ENCODE measurements around the gene PCDH8.

Gene PCDH8, protein sequence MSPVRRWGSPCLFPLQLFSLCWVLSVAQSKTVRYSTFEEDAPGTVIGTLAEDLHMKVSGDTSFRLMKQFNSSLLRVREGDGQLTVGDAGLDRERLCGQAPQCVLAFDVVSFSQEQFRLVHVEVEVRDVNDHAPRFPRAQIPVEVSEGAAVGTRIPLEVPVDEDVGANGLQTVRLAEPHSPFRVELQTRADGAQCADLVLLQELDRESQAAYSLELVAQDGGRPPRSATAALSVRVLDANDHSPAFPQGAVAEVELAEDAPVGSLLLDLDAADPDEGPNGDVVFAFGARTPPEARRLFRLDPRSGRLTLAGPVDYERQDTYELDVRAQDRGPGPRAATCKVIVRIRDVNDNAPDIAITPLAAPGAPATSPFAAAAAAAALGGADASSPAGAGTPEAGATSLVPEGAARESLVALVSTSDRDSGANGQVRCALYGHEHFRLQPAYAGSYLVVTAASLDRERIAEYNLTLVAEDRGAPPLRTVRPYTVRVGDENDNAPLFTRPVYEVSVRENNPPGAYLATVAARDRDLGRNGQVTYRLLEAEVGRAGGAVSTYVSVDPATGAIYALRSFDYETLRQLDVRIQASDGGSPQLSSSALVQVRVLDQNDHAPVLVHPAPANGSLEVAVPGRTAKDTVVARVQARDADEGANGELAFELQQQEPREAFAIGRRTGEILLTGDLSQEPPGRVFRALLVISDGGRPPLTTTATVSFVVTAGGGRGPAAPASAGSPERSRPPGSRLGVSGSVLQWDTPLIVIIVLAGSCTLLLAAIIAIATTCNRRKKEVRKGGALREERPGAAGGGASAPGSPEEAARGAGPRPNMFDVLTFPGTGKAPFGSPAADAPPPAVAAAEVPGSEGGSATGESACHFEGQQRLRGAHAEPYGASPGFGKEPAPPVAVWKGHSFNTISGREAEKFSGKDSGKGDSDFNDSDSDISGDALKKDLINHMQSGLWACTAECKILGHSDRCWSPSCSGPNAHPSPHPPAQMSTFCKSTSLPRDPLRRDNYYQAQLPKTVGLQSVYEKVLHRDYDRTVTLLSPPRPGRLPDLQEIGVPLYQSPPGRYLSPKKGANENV

GRCh38 chr13:52848455-52849195, at the start of gene PCDH8:
PCDH8 (minus strand) TSS chr13:52848640; CDS start chr13:52848436, 204 bp downstream.
- H3K27me3 Mint-ChIP-seq: peaks cover 90% of the 10 kb centered on the region
- H3K4me3 Mint-ChIP-seq: no peak within 1 kb of the TSS
- H3K27ac Mint-ChIP-seq: no peak within 1 kb of the TSS
- H3K9me3 Mint-ChIP-seq: peaks cover 8% of the 10 kb centered on the region
- no peaks in the 10 kb centered on the region for H3K36me3 Mint-ChIP-seq (ENCODE audit: low read depth)
- intact Hi-C loops (cut with micrococcal nuclease): no loop called here
- H3K4me1 Mint-ChIP-seq (ENCODE audit: low read depth): peaks cover 34% of the 10 kb centered on the region

- H3K27ac Mint-ChIP-seq: no peak overlapping the region
- H3K4me3 Mint-ChIP-seq: no peak overlapping the region
- no peaks in the 10 kb centered on the region for H3K36me3 Mint-ChIP-seq (ENCODE audit: low read depth)
- no peaks in the 10 kb centered on the region for H3K9me3 Mint-ChIP-seq
- H3K27me3 Mint-ChIP-seq: peaks cover 13% of the 10 kb centered on the region
- no peaks in the 10 kb centered on the region for H3K4me1 Mint-ChIP-seq (ENCODE audit: low read depth)
- intact Hi-C loops (cut with micrococcal nuclease): loop anchor here (1.0 kb wide), 1 partner anchor 71 kb away; no protein-coding TSS in a partner anchor
Measured at GRCh38 chr13:52896827-52897659, 48.6 kb upstream of the PCDH8 start.

DNA sequence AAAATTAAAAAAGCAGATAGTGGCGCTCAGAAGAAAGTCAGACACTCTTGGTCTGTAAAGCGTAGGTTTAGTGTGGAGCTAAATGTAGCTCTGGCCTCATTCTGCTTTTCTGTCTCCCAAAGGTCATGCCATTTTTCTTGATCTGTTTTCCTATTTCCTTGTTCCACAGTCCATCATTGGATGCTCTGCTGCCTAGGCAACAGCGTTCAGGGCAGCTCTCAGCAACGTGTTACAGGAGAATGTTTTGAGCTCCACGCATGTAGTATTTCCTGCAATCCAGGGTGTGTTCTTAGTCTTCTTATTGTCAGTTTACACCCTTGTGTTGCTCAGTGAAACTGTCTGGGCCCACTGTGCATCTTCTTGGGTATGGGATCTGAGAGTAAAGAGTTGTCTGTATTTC, 46.0 kb upstream of the PCDH8 start:
- Mint-ChIP-seq H3K9me3 (no peaks in the 10 kb centered on the region), H3K4me1 (ENCODE audit: low read depth) (no peaks in the 10 kb centered on the region), H3K4me3 (no peak overlapping the region), H3K27me3 (peaks cover 17% of the 10 kb centered on the region), H3K27ac (no peak overlapping the region), H3K36me3 (ENCODE audit: low read depth) (no peaks in the 10 kb centered on the region)
- intact Hi-C loops (cut with micrococcal nuclease): no loop called here

DNA sequence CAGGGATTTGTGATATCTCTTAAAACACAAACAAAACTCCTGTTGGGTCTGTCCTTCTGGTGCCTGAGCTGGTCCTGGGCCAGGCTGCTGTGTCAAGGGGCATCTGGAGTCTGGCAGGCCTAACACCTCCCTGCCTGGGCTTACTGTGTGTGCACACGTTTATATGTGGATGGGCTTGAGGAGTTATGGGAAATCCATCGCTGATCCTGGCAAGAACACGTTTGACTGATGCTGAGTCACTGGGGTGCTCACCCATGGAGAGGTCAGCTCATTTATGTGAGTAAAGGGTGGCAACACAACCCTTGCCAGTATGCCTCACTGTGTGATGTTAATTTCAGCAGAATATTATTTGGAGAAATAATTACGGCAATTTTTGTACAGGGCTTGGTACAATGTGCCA, 44.5 kb upstream of the PCDH8 start:
- intact Hi-C loops (cut with micrococcal nuclease): no loop called here
- no peak overlapping the region for H3K4me3 Mint-ChIP-seq
- H3K36me3 Mint-ChIP-seq (ENCODE audit: low read depth): no peaks in the 10 kb centered on the region
- H3K27ac Mint-ChIP-seq: no peak overlapping the region
- H3K4me1 Mint-ChIP-seq (ENCODE audit: low read depth): no peaks in the 10 kb centered on the region
- H3K27me3 Mint-ChIP-seq: peaks cover 17% of the 10 kb centered on the region
- H3K9me3 Mint-ChIP-seq: no peaks in the 10 kb centered on the region

DNA sequence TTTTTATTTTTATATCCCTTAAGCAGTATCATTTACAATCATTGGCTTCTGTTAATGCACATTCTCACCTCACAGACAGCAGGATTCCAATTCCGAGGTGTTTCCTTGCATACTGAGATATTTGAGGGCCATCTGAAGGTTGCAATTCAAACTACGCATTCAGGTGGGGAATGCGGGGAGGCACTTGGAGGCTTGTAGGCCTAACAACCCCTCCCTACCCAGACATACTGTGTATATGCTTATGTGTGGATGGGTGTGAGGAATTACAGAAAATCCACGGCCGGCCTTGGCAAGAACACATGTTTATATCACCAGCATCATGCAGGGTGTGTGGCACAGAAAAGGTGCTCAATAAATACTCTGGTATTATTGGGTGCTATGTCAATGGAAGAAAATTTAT, 43.3 kb upstream of the PCDH8 start:
- no peaks in the 10 kb centered on the region for H3K9me3 Mint-ChIP-seq
- H3K36me3 Mint-ChIP-seq (ENCODE audit: low read depth): no peaks in the 10 kb centered on the region
- intact Hi-C loops (cut with micrococcal nuclease): no loop called here
- peaks cover 17% of the 10 kb centered on the region for H3K27me3 Mint-ChIP-seq
- no peak overlapping the region for H3K27ac Mint-ChIP-seq
- H3K4me1 Mint-ChIP-seq (ENCODE audit: low read depth): no peaks in the 10 kb centered on the region
- no peak overlapping the region for H3K4me3 Mint-ChIP-seq

DNA sequence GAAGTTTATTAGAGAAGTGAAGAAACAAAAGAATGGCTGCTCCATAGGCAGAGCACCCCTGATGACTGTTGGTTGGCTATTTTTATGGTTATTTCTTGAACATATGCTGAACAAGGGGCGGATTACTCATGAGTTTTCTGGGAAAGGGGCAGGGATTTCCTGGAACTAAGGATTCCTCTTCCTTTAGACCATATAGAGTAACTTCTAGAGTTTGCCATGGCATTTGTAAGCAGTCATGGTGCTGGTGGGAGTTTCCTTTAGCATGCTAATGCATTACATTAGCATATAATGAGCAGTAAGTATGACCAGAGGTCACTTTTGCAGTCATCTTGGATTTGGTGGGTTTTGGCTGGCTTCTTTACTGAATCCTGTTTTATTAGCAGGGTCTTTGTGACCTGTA, 38.7 kb upstream of the PCDH8 start:
- no peaks in the 10 kb centered on the region for H3K36me3 Mint-ChIP-seq (ENCODE audit: low read depth)
- no peaks in the 10 kb centered on the region for H3K9me3 Mint-ChIP-seq
- no peak overlapping the region for H3K27ac Mint-ChIP-seq
- intact Hi-C loops (cut with micrococcal nuclease): no loop called here
- H3K4me3 Mint-ChIP-seq: no peak overlapping the region
- no peaks in the 10 kb centered on the region for H3K4me1 Mint-ChIP-seq (ENCODE audit: low read depth)
- peaks cover 5% of the 10 kb centered on the region for H3K27me3 Mint-ChIP-seq

DNA sequence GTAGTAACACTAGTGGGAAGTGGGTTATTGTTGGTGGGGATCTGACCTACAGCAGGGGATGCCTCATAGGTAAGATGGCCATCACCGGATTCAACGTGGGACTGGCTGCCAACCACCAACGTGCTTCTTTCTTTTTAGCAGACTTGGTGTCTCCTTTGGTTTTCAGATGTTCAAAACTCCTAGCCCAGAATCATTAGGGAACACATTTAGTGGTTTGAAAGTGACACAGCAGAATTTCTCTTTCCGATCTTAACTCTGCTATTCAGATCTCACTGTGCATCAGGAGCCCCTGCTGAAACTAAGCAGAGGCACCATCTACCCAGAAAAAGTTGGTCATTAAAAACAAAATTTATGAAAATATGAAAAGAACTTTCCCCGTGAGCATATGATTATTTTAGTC, 36.7 kb upstream of the PCDH8 start:
- Mint-ChIP-seq H3K27ac (no peak overlapping the region), H3K36me3 (ENCODE audit: low read depth) (no peaks in the 10 kb centered on the region), H3K4me3 (no peak overlapping the region), H3K9me3 (no peaks in the 10 kb centered on the region), H3K4me1 (ENCODE audit: low read depth) (no peaks in the 10 kb centered on the region), H3K27me3 (peaks cover 2% of the 10 kb centered on the region)
- intact Hi-C loops (cut with micrococcal nuclease): no loop called here

GRCh38 chr13:52884429-52885010, 36.1 kb upstream of the PCDH8 start:
- Mint-ChIP-seq H3K27ac (no peak overlapping the region), H3K36me3 (ENCODE audit: low read depth) (no peaks in the 10 kb centered on the region), H3K4me1 (ENCODE audit: low read depth) (no peaks in the 10 kb centered on the region), H3K27me3 (peaks cover 2% of the 10 kb centered on the region), H3K4me3 (no peak overlapping the region), H3K9me3 (no peaks in the 10 kb centered on the region)
- intact Hi-C loops (cut with micrococcal nuclease): no loop called here

GRCh38 chr13:52882785-52883184, 34.3 kb upstream of the PCDH8 start:
- Mint-ChIP-seq H3K27me3 (peaks cover 2% of the 10 kb centered on the region), H3K9me3 (no peaks in the 10 kb centered on the region)

DNA sequence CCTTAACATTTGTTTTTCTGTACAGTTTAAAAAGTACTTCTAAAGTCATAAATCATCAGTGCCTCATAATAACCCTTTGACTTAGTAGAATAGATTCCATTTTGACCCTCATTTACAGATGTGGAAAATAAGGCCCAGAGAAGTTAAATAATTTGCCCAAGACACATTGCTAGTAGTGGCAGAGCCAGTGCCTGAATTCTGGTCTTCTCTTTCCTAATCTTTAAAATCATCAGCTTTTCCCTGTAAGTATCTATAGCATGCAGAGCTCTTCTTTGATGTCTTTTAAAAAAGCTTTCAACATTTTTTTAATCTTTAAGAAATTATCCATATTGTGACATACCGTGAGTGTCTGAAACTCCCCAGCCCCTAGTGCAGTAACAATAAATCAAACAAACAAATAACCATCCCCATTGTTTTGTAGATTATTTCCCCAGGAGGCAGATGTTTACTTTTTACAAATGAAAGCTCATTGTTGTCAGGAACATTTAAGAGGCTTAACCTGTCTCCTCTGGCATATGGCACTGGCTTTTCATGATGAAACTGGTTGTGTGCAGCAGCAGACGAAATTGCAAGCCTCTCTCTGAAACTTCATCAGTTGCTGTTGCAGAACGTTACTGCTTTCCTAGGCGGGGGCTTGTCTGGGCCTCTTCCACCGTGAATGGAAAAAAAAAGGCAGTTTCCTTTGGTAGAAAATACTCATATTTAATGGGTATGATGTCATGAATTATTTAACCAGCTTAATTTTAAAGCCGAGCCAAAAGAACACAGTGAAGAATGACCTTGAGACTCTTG, 31.7 kb upstream of the PCDH8 start:
- Mint-ChIP-seq H3K4me1 (ENCODE audit: low read depth) (no peaks in the 10 kb centered on the region), H3K27me3 (peaks cover 2% of the 10 kb centered on the region), H3K27ac (no peak overlapping the region), H3K4me3 (no peak overlapping the region), H3K9me3 (peaks cover 12% of the 10 kb centered on the region), H3K36me3 (ENCODE audit: low read depth) (no peaks in the 10 kb centered on the region)
- intact Hi-C loops (cut with micrococcal nuclease): no loop called here

More at GRCh38 chr13:52882785-52883184, 34.3 kb upstream of the PCDH8 start:
- no peaks in the 10 kb centered on the region for H3K4me1 Mint-ChIP-seq (ENCODE audit: low read depth)
- no peaks in the 10 kb centered on the region for H3K36me3 Mint-ChIP-seq (ENCODE audit: low read depth)
- intact Hi-C loops (cut with micrococcal nuclease): no loop called here
- H3K4me3 Mint-ChIP-seq: no peak overlapping the region
- H3K27ac Mint-ChIP-seq: no peak overlapping the region

DNA sequence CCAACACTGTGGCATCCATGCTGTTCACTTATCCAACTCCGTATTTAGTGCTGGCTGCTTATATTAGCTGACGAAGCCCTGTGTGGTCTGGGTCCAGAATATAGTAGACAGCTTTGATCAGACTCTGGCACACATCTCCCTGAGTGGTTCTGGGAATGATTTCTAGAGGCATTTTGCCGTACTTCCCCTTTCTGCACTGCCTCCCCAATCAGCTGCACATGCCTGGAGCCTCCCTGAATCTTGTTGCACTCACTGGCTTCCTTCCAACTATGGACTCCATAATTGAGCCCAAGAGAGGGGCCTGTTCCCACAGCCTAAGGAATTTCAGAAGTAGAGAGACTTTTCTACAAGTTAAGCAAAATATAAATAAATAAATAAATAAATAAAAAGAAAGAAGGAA, 30.4 kb upstream of the PCDH8 start:
- Mint-ChIP-seq H3K9me3 (peaks cover 25% of the 10 kb centered on the region), H3K36me3 (ENCODE audit: low read depth) (no peaks in the 10 kb centered on the region), H3K4me1 (ENCODE audit: low read depth) (no peaks in the 10 kb centered on the region), H3K27ac (no peak overlapping the region), H3K4me3 (no peak overlapping the region), H3K27me3 (peaks cover 2% of the 10 kb centered on the region)
- intact Hi-C loops (cut with micrococcal nuclease): no loop called here

- Mint-ChIP-seq H3K4me1 (ENCODE audit: low read depth) (no peaks in the 10 kb centered on the region), H3K4me3 (no peak overlapping the region), H3K36me3 (ENCODE audit: low read depth) (no peaks in the 10 kb centered on the region), H3K9me3 (peaks cover 15% of the 10 kb centered on the region), H3K27me3 (peaks cover 2% of the 10 kb centered on the region), H3K27ac (no peak overlapping the region)
- intact Hi-C loops (cut with micrococcal nuclease): no loop called here
Measured at GRCh38 chr13:52870143-52870542, 21.7 kb upstream of the PCDH8 start.

Data from dendritic cell treated with granulocyte-macrophage colony-stimulating factor and Interleukin-4, amounts not matched to agents 40 ng/mL and 50 ng/mL, for 4 days (primary cell).